Measurements from ENCODE around the gene MSS51.

- TF ChIP-seq POLR2A (IDR thresholded peaks at IDR 0.05; ENCODE audit: borderline replicate concordance, extremely low read depth, insufficient read depth, insufficient read length), result no peak
- no peak for TF ChIP-seq CTCF (IDR thresholded peaks at IDR 0.05 in 2 of 3, conservative IDR thresholded peaks at IDR 0.05 in 1 of 3; ENCODE audit: borderline replicate concordance in 1 of 3, insufficient read depth in 1 of 3, low read depth in 2 of 3, low read length in 2 of 3)
- TF ChIP-seq EZH2phosphoT487 (IDR thresholded peaks at IDR 0.05; ENCODE audit: borderline replicate concordance), result no peak
- TF ChIP-seq ZNF274 (IDR thresholded peaks at IDR 0.05; ENCODE audit: low read depth, low read length), result no peak
- TF ChIP-seq REST (IDR thresholded peaks at IDR 0.05; ENCODE audit: low read depth), result no peak
- no peak for TF ChIP-seq ELF1 (IDR thresholded peaks at IDR 0.05; ENCODE audit: borderline replicate concordance, low read depth)
- TF ChIP-seq POLR2AphosphoS5 (IDR thresholded peaks at IDR 0.05; ENCODE audit: low read depth, low read length), result no peak
- no peak for TF ChIP-seq JUND (IDR thresholded peaks at IDR 0.05)
Observed at GRCh38 chr10:73446926-73447325, 13.6 kb upstream of the MSS51 start.
